Activated T-cell treated with anti-CD3 and anti-CD28 coated beads, Interleukin-2, amount 50 U/mL, for 24 hours (primary cell): Measurements from ENCODE around the gene CORO1C.
A peak's percentile ranks its signal among the peaks of the same experiment; 100 is the strongest.

Experiments
- DNase-seq: peaks from one replicate; pipeline ENCODE4 v3.0.0-alpha.2; 2020
- H3K27ac Mint-ChIP-seq: 2 replicates; pipeline ENCODE4 v1.8.0; 2020; ENCODE audit warnings: mild to moderate bottlenecking, mixed read lengths
- H3K27me3 Mint-ChIP-seq: 2 replicates; pipeline ENCODE4 v1.8.0; 2020; ENCODE audit warnings: mixed read lengths
- H3K36me3 Mint-ChIP-seq: 2 replicates; pipeline ENCODE4 v1.8.0; 2020; ENCODE audit warnings: low read depth, mixed read lengths
- H3K4me1 Mint-ChIP-seq: 2 replicates; pipeline ENCODE4 v1.8.0; 2020; ENCODE audit warnings: low read depth, mixed read lengths
- H3K4me3 Mint-ChIP-seq: 2 replicates; pipeline ENCODE4 v1.8.0; 2020; ENCODE audit warnings: mild to moderate bottlenecking, moderate library complexity, mixed read lengths
- H3K9me3 Mint-ChIP-seq: 2 replicates; pipeline ENCODE4 v1.8.0; 2020; ENCODE audit warnings: mixed read lengths

CORO1C gene

DNA sequence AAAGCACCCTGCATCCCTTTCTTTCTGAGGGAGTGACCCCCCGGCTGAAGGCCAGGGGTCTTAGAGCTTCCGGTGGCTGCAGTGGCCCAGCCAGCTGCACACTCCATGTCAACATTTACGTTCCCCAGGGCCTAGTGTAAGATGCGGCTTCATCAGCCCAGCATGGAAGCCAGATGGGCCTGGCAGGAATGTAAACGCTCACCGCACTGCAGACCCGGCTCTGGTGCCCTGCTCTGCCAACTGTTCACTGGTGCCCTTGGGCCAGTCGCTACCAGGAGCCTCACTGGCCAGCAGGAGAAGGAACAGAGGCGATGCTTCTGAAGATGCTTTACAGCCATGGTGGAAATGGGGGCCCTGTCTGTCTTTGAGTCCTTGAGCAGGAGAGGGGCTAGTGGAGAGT is 124.8 kb downstream of the CORO1C start:
- Mint-ChIP-seq H3K27ac (peak overlapping the region; percentile 52), H3K36me3 (no peaks in the 10 kb centered on the region), H3K9me3 (no peaks in the 10 kb centered on the region), H3K4me1 (peaks cover 2% of the 10 kb centered on the region), H3K4me3 (no peak overlapping the region), H3K27me3 (no peaks in the 10 kb centered on the region)
- DNase-seq = no peak

- no peak for DNase-seq
- Mint-ChIP-seq H3K9me3 (no peaks in the 10 kb centered on the region), H3K4me1 (no peaks in the 10 kb centered on the region), H3K27ac (peak overlapping the region; percentile 86), H3K36me3 (no peaks in the 10 kb centered on the region), H3K4me3 (no peak overlapping the region), H3K27me3 (no peaks in the 10 kb centered on the region)
These were observed 125.5 kb downstream of the CORO1C start for GRCh38 chr12:108605690-108606406.

DNA sequence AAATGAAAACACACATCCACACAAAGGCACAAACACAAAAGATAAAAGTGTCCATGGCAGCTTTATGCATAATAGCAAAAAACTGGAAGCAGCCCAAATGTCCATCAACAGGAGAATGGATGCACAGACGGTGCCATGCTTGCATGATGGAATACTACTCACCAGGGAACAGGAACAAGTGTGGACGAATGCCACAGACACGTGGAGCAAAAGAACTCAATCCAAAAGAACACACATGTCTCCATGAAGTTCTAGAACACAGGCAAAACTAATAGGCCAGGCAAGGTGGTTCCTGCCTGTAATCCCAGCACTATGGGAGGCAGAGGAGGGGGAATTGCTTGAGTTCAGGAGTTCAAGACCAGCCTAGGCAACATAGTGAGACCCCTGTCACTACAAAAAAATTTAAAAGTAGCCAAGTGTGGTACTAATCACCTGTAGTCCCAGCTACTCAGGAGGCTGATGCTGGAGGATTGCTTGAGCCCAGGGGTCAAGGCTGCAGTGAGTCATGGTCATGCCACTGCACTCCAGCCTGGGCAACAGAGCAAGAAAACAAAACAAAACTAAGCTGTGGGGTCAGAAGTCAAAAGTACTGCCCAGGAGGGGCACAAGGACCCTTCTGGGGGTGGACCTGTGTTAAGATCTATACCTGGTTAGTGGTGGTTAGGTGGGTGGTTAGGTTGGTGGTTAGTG is 126.2 kb downstream of the CORO1C start:
- H3K4me3 Mint-ChIP-seq = no peak overlapping the region
- H3K4me1 Mint-ChIP-seq = no peaks in the 10 kb centered on the region
- no peaks in the 10 kb centered on the region for H3K36me3 Mint-ChIP-seq
- H3K9me3 Mint-ChIP-seq = no peaks in the 10 kb centered on the region
- peak overlapping the region; percentile 86 for H3K27ac Mint-ChIP-seq
- no peaks in the 10 kb centered on the region for H3K27me3 Mint-ChIP-seq
- DNase-seq = no peak

DNA sequence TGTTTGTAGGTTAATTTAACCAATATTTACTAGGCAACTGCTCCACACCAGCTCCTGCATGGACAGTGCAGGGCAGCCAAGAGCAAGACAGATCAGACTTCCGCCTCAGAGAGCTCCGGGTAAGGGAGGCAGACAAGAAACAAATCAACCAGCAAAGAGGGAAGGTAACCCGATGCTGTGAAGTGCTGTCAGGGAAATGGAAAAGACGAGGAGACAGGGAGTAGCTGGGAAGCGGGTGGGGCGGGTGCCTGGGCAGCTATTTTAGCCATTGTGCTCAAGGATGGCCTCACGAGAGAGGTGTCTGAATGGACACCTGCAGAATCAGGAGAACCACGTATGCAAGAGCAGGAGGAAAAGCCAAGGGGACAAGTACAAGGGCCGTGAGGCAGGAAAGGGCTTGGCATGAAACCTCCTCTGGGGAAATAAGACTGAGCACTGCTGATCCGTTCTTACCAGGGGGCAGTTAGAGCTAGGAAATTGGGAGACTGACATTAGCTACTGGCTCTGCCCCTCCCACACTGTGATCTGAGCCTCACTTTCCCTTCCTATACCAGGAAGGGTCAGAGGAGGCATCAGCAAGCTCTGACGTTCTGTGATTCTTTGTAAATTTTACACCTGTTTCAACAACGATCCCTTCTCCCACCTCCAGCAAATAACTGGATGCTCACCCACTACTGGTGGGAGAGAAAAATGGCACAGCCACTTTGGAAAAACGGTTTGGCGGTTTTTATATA is 126.9 kb downstream of the CORO1C start:
- H3K4me3 Mint-ChIP-seq = no peak overlapping the region
- H3K36me3 Mint-ChIP-seq = no peaks in the 10 kb centered on the region
- DNase-seq = no peak
- no peaks in the 10 kb centered on the region for H3K27me3 Mint-ChIP-seq
- H3K4me1 Mint-ChIP-seq = no peaks in the 10 kb centered on the region
- no peak overlapping the region for H3K27ac Mint-ChIP-seq
- no peaks in the 10 kb centered on the region for H3K9me3 Mint-ChIP-seq

DNA sequence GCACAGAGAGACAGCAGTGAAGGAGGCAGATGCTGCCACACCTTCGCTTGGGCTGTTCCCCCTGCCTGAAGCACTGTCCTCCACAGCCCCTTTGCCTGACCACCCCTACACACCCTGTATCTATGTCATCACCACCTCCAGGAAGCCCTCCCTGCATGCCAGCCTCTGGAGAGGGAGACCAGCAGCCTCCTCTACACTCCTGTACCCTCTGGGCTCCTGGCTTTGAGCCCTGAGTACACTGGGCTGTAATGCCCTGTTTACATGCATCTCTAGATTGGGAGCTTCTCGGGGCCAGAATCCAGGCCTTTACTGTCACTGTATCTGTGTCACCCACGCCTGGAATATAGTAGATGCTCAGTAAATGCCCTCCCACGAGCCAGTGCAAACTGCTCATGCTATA is 127.6 kb downstream of the CORO1C start:
- no peaks in the 10 kb centered on the region for H3K27me3 Mint-ChIP-seq
- DNase-seq = no peak
- no peak overlapping the region for H3K27ac Mint-ChIP-seq
- H3K9me3 Mint-ChIP-seq = no peaks in the 10 kb centered on the region
- H3K4me3 Mint-ChIP-seq = no peak overlapping the region
- H3K4me1 Mint-ChIP-seq = no peaks in the 10 kb centered on the region
- no peaks in the 10 kb centered on the region for H3K36me3 Mint-ChIP-seq

DNA sequence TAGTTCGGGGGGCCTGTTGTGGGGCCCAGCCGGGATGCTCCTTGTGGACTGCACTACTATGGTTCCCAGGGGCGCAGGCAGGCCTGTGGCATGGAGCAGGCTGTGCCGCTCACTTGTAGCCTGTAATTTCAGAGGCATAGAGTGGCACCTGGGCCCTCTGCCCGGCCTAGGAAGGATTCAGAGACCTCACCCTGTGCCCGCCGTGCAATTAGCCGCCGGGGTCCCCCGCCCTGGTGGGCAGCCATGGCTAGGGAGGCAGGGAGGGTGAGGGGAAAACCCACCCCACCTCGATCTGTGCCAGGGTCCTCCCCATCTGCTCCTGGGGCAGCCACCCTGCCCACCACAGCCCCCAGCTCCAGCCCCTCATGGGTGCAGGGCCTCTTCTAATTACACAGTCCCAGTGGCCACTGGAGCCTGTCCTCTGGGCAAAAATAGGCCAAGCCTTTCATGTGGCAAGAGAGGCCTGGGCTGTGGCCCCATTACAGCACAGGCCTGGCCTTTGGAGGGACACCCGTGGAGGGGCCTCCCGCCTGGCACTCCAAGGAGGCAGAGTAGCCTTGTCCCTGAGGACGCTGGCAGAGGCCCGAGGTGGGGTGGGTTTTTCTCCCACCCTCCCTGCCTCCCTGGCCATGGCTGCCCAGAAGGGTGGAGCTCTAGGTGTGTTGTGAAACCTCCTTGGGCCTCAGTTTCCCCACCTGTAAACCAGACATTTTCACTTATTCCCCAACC is 128.2 kb downstream of the CORO1C start:
- H3K4me1 Mint-ChIP-seq = no peaks in the 10 kb centered on the region
- H3K36me3 Mint-ChIP-seq = no peaks in the 10 kb centered on the region
- H3K27me3 Mint-ChIP-seq = no peaks in the 10 kb centered on the region
- no peaks in the 10 kb centered on the region for H3K9me3 Mint-ChIP-seq
- no peak overlapping the region for H3K4me3 Mint-ChIP-seq
- no peak overlapping the region for H3K27ac Mint-ChIP-seq
- no peak for DNase-seq

DNA sequence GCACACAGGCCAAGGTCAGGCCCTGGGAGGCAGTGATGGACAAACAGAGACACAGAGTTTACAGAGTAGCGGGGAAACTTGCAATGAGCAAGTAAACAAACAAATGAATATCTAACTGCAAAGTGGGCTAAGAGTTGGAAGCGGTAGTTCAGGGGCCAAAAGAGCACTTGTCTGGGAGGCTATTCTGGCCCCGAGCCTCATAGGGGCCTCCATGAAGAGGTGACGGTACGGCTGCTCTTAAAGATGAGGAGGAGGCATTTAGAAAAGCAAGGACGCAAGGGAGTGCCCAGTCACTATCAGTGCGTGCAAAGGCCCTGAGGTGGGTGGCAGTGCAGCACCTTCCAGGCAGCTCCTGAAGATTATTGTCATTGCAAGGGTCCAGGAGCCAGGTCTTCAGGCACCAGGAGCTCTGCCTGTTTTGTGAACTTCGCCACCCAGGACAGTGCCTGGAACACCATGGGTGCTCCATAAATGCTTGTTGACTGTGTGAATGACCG is 129.1 kb downstream of the CORO1C start:
- H3K36me3 Mint-ChIP-seq = no peaks in the 10 kb centered on the region
- no peak for DNase-seq
- H3K27me3 Mint-ChIP-seq = no peaks in the 10 kb centered on the region
- no peak overlapping the region for H3K4me3 Mint-ChIP-seq
- H3K9me3 Mint-ChIP-seq = no peaks in the 10 kb centered on the region
- no peak overlapping the region for H3K27ac Mint-ChIP-seq
- no peaks in the 10 kb centered on the region for H3K4me1 Mint-ChIP-seq

DNA sequence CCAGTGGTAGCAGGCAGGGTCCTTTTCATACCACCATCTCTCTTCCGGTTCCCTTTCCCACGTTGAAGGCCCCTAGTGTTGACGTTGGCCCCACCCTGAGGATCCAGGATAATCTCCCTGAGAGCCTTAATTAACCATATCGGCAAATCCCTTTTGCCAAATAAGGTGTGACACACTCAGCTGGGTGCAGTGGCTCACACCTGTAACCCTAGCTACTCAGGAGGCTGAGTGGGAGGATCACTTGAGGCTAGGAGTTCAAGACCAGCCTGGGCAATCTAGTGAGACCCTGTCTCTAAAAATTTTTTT is 130.7 kb downstream of the CORO1C start:
- Mint-ChIP-seq H3K27ac (no peak overlapping the region), H3K9me3 (no peaks in the 10 kb centered on the region), H3K36me3 (no peaks in the 10 kb centered on the region), H3K4me1 (no peaks in the 10 kb centered on the region), H3K27me3 (no peaks in the 10 kb centered on the region), H3K4me3 (no peak overlapping the region)
- DNase-seq = no peak

- Mint-ChIP-seq H3K4me3 (no peak overlapping the region), H3K36me3 (no peaks in the 10 kb centered on the region), H3K9me3 (no peaks in the 10 kb centered on the region), H3K27ac (no peak overlapping the region), H3K4me1 (no peaks in the 10 kb centered on the region), H3K27me3 (no peaks in the 10 kb centered on the region)
- no peak for DNase-seq
These were observed 131.2 kb downstream of the CORO1C start for GRCh38 chr12:108599948-108600701.

DNA sequence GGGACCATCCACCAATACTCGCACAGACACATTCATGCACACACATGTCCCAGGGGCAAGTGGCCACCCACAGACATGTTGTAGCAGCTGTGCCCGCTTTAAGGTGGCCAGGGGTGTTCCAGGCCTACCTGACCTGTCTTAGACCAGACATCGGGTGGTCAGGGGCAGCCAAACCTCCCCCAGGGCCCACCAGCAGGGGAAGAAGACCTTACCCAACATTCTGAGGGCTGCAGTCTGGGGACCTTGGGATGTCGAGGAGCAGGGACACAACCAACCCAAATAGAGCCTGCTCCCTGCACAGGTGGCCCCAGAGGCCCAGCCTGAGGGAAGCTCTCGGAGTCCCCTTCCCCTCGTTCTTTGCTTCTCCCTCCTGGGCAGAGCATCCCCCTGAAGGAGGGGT is 131.8 kb downstream of the CORO1C start:
- Mint-ChIP-seq H3K4me1 (no peaks in the 10 kb centered on the region), H3K4me3 (no peak overlapping the region), H3K9me3 (no peaks in the 10 kb centered on the region), H3K27me3 (no peaks in the 10 kb centered on the region), H3K27ac (no peak overlapping the region), H3K36me3 (no peaks in the 10 kb centered on the region)
- DNase-seq = no peak

GRCh38 chr12:108598553-108599250 is 132.6 kb downstream of the CORO1C start:
- H3K9me3 Mint-ChIP-seq = no peaks in the 10 kb centered on the region

DNA sequence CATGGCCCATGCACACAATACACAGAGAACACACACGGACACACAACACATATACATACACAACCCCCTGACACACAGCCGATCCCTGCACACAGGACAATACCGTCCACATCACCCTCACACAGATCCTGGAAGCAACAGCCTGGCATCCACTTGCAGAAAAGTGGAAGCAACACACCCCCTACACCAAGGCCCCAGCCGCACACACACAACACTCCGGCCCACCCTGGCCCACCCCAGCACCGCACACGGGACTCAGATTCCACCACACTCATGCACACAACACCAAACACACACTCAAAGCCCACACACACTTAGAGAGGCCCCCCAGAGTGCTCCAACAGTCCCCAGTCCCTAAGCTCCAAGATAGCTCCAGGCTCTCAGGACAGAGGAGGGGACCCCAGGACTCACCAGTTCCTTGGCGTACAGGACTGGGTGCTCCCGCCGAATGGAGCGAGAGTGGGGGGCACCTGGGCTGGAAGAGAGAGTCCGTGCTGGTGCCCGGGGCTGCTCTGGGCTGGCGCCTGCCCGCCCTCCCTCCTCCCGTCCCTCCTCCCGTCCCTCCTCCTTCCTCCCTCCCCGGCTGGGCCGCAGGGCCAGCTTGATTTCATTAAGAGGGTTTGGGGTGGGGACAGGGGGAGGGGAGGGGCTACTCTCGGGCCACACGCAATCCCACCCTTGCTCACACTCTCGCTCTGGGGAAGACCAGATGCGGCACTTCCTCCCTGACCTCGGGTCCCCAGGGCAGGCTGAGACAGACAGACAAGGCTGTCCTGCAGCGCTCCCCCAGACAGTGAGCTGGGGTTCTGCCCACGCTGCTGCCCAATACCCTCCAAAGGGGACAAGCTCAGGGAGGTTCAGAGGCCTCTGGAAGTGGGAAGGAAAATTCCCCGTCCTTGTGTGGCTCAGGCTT is 133.5 kb downstream of the CORO1C start, which contains the start of gene TMEM119:
Gene TMEM119 (minus strand): TSS at position 526 of the 913 bp plus-strand sequence. CDS start 5,701 bp downstream, outside the sequence.
- no peaks in the 10 kb centered on the region for H3K9me3 Mint-ChIP-seq
- no peak for DNase-seq
- H3K4me3 Mint-ChIP-seq = no peak within 1 kb of the TSS
- no peaks in the 10 kb centered on the region for H3K4me1 Mint-ChIP-seq
- no peak within 1 kb of the TSS for H3K27ac Mint-ChIP-seq
- no peaks in the 10 kb centered on the region for H3K27me3 Mint-ChIP-seq
- H3K36me3 Mint-ChIP-seq = no peaks in the 10 kb centered on the region

More at GRCh38 chr12:108598553-108599250, 132.6 kb downstream of the CORO1C start:
- Mint-ChIP-seq H3K27ac (no peak overlapping the region), H3K4me1 (no peaks in the 10 kb centered on the region), H3K27me3 (no peaks in the 10 kb centered on the region), H3K4me3 (no peak overlapping the region), H3K36me3 (no peaks in the 10 kb centered on the region)
- no peak for DNase-seq
